HG03521 (cell line): ENCODE measurements around the gene EGR2.

Experiments
- ATAC-seq: cut with Tn5 transposase; IDR thresholded peaks from one replicate; pipeline ENCODE4 v1.9.1; 2021; ENCODE audit warnings: mild to moderate bottlenecking, moderate library complexity; ENCODE audit not compliant: unreplicated experiment

Gene EGR2

DNA sequence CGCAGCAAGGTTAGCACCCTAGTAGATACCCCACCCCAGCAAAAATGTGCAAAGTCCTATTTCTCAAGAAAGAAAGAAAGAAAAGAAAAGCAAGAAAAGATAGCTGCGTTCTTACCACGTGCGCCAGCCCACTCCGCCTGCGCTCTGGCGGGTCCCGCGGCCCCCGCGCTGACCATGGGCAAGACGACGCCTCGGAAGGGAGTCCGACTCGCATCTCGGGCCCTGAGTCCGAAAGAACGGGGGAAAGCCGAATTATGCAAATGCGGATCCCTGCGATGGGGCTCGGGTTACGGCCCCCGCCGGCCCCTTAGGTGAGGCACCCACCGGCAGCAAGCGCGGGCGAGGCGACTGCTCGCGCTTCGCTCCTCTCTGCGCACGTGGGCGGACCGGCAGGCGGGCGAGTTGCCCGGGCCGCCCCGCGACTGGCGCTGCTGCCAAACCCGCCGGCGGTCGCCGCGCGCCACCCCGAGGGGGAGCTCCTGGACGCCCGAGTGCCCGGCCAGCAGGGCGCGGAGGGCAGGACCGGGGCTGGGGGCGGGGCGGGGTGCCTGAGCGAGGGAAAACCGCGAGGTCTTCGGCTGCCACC, 2.4 kb upstream of the EGR2 start:
- no peak for ATAC-seq

DNA sequence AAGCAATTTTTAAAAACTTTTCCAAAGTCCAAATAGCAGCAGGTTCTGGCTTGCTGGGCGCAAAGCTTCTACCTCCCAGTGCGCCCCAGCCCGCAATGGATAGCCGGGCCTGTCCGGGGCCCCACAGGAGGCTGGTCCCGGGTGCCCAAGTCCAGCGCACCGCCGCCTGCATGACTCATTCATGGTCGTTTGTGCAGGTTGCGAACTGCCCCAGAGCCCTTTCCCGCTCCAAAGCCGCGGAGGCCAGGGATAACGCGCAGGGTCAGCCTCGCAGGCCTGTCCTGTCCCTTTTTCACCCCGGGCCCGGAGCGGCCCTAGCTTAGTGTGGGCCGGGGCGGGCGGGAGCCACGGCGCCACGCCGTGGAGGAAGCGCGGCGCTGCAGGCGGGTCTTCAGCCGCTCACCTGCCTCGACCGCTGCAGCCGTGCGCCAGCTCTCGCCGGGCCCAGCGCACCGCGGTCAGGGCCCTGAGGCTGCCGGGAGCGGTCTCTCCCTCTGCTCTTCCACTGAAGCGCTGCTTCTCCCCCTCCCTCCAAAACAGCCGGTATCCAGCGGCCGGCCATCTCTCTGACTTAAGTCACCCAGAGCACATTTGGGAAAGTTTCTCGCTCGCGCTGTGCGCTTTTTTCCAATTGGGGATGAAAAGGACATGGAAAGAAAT, 1.7 kb upstream of the EGR2 start:
- ATAC-seq, result peak; percentile 36

DNA sequence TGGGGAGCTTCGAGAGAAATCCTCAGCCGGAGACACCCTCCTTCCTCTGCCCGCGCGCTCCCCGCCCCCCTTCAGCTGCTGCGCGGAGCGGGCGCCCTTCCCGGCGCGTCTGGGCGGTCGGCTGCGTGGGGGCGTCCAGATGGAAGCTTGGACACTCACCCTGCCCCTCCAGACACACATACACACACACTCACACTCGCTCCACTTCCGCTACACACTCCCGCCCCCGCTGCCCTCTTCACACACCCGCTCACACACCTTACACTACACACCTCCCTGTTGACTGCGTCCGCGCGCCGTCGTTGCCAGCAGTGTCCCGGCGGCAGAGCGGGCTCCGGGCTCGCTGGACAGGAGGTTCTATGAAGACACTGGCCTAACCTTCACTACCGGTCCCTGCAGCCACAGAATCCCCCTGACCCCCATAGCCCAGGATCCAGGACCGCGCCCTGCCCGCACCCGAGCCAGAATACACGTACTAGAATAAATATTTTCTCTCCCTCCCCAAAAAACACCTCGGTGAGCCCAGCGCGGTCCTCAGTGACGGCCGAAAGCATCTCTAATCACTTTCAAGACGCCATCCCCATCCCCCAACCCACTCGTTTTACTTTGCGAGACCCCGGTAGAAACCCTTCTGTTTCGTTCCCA, 1.1 kb upstream of the EGR2 start:
- ATAC-seq, result peak; percentile 14

DNA sequence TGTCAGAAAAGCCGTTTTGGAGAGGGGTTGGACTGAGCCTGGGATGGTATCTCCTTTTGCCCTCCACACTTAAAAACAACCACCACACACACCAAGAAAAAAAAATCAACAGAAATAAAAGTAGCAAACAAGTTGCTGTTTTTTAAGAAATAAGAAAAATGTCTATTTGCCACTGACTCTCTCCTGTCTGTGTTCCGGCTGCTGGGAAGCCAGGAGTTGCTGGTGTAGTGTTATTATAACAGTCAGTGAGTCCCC, 163 bp downstream of the EGR2 start:
- no peak for ATAC-seq

DNA sequence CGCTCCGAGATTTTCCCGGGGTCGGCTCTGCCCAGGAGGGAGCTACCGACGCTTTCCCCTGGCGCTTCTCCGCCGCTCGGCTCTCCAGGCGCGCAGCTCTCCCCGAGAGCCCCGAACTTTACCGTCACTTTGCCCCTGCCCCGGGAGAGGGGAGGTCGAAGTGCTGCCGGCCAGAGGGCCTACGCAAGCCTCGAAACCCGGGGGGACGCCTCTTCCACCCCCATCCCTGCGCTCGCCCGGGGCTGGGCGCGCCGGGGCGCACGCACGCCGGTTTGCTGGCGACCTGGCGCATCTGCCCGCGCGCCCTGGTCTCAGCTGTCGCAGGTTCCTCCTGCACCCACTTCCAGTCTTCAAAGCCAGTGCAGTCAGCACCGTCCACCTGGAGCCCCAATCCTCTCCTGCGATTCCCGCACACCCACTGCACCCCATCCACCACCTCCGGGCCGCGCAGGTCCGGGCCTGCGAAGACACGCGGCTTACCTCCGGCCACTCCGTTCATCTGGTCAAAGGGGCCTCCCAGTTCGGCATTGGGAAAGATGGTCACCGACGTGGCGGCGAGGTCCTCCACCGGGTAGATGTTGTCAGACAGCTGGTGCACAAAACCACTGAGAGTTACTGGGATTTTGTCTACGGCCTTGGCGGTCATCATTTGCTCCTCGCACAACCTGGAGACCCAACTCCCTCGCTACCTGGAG, 638 bp downstream of the EGR2 start:
- no peak for ATAC-seq

DNA sequence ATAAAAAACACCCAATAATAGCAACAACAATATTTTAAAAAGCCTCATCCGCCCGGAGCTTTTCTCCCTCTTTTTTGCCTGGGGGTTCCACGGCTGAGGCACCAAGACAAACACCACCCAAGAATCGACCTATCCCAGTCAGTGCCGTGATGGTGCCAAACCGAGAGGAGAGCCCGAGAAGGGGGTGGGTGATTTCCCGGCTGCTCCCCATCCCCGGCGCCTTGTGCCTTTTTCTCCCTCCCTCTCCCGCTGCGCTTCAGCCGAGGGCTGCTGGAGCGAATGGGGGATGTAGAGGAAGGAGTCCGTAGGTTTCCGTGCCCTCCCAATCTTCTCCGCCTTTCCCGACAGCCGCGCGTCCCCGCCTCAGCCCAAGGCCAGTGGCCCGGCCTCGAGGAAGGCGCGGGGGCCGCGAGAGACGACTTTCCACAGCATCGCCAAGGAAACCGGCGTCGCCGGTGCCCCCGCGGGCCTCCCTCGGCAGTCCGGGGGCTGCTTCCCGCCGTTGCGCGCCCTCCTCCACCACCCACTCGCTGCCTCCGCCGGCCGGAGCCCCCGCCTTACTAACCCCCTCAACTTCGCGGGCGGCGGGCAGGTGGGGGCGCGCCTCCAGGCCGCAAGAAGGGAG, 1.3 kb downstream of the EGR2 start:
- no peak for ATAC-seq

DNA sequence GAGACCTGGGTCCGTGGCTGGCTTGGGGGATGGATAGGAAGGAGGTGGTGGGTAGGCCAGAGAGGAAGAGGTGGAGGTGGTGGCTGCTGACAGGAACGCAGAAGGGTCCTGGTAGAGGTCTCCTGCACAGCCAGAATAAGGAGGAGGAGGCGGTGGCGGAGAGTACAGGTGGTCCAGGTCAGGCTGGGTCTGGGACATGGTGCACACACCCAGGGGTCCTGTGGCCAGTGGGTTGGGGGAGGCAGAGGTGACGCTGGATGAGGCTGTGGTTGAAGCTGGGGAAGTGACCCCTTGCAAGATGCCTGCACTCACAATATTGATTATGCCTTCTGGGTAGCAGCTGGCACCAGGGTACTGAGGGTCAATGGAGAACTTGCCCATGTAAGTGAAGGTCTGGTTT, 2.2 kb downstream of the EGR2 start:
- no peak for ATAC-seq

DNA sequence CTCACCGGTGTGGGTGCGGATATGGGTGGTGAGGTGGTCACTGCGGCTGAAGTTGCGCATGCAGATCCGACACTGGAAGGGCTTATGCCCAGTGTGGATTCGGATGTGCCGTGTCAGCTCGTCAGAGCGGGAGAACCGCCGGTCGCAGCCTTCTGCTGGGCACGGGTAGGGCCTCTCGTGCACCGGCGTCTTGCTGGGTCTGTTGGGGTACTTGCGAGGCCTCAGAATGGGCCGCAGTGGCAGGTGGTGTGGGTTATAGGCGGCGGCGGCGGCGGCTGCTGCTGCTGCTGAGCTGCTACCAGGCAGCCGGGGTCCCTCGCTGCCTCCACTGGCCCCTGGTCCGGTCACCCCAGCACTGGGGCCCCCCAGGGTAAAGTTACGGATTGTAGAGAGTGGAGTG, 2.7 kb downstream of the EGR2 start:
- ATAC-seq, result no peak

DNA sequence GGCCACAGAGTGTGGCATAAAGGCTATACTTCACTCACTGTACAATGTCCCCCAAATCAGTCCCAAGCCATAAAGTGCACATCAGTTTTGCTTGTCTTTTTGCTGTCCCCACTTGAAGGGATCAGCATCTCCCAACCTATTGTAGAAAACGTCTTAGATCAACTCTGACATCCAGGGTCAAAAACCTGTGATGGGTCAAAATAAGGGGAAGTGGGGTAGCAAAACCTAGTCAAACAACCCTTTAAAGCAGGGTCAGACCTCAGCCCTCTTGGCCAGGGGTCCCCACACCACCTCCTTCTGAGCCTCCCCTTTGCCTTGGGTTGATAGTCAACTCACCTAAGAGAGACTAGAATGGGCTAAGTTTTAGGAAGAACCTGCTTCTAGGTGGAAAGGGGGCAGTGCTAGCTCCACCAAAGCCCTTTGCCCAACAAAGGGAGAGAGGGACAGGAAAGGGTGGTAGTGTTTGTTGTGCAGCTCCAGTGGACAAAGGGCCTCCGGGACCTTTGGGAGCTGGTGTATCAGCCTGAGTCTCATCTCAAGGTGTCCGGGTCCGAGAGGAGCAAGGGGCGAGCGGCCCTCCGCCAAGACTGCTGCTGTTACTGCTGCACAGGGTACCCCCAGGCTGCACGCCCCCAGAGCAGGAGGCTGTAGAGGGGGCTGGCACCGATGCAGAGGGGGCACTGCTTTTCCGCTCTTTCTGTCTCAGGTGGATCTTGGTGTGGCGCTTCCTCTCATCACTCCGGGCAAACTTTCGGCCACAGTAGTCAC, 3.3 kb downstream of the EGR2 start:
- no peak for ATAC-seq

DNA sequence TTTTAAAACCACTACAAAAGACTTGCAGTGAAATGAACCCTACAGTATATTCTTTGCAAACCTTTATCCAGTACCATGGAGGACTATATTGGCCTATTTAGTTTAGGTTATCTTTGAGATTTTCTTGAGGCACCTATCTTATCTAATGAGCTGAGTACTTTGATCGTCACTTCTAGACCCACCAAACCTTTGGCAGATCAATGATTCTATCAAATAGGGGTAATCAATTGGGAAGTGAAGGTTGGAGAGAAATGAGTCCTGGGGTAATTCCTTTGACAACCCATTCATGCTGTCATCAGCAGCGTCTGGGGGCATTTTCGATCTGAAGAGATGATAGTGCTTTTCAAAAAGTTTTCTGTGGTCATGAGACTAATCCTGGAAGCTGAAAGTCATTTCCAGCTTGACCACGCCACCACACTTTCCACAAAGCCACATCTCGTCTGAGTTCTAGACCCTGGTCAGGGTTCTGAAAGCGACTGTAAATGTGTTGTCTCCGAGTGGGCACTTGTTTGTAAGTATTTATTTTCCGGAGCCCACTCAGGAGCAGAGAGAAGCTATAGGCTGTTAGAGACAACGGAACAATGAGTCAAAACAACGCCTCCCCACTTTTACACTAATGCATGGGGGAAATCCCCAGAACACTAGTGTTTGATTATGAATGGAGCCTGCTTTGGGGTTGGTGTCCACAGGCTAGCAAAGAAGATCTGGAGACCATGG, 4.8 kb downstream of the EGR2 start:
- ATAC-seq, result peak; percentile 29

DNA sequence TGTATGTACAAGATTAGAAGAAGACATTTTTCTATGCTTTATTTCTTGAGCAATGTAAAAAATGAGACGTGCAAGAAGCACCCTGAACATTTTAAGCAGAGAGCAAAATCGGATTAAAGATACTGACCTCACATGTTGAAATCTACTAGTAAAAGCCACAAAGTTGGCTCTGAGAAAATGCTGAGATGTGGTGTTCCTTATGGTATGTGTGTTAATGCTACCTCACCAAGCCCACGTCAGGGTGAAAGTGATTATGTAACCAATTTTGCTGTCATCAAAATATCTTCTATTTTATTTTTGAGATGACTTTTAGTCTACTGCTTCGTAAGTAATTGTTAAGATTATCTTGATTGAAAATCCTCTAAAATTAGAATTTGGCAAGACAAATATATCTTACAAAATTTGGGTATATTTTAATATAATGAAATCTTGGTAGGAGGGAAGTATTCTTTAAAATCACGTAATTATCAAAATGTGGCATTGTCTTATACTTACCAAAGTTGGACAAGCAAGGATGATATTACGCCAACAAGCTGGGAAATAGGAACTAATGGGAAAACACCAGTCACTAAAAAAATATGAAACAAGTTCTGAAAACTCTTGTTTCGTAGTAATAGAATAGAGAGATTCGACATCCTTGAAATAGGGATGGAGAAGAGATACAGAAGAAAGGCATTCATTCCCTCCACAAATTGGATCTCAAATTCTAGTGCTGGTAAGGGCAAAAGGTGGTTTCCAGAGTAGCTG, 5.8 kb downstream of the EGR2 start:
- ATAC-seq, result no peak

DNA sequence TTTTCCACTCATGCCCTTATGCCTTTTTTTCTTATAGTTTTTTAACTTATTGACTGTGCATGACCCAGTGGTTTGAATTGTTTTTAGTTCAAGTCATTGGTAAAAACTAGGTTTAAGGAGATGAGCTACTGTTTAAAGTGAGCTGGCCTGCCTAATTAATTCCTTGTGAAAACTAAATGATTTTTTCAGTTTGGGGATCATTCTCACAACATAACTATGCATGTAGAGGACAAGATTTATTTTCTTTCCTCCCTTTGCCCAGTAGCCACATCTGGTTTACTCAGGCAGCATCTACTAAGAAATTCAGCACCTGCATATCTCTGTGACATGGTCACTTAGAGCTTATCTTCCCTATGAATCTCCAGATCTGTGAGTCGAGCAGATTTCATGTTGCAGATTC, 9.9 kb downstream of the EGR2 start:
- no peak for ATAC-seq

DNA sequence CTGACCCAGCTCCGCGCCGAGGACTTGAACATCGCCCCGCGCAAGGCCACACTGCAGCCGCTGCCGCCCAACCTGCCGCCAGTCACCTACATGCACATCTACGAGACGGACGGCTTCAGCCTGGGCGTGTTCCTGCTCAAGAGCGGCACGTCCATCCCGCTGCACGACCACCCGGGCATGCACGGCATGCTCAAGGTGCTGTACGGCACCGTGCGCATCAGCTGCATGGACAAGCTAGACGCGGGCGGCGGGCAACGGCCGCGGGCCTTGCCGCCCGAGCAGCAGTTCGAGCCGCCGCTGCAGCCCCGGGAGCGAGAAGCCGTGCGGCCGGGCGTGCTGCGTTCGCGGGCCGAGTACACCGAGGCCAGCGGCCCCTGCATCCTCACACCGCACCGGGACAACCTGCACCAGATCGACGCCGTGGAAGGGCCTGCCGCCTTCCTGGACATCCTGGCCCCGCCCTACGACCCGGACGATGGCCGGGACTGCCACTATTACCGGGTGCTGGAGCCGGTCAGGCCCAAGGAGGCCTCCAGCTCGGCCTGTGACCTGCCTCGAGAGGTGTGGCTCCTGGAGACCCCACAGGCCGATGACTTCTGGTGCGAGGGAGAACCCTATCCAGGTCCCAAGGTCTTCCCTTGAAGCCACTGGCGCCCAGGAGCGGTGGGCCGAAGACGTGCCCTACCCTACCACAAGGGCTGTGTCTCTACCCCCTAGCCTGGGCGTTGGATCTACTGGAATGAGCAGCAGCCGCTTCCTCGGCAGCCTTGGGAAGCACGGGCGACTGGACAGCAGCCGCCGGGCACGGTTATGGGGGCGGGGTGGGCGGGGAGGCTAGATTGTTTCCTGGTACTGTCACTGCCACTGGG, 10.7 kb downstream of the EGR2 start:
- ATAC-seq, result no peak

DNA sequence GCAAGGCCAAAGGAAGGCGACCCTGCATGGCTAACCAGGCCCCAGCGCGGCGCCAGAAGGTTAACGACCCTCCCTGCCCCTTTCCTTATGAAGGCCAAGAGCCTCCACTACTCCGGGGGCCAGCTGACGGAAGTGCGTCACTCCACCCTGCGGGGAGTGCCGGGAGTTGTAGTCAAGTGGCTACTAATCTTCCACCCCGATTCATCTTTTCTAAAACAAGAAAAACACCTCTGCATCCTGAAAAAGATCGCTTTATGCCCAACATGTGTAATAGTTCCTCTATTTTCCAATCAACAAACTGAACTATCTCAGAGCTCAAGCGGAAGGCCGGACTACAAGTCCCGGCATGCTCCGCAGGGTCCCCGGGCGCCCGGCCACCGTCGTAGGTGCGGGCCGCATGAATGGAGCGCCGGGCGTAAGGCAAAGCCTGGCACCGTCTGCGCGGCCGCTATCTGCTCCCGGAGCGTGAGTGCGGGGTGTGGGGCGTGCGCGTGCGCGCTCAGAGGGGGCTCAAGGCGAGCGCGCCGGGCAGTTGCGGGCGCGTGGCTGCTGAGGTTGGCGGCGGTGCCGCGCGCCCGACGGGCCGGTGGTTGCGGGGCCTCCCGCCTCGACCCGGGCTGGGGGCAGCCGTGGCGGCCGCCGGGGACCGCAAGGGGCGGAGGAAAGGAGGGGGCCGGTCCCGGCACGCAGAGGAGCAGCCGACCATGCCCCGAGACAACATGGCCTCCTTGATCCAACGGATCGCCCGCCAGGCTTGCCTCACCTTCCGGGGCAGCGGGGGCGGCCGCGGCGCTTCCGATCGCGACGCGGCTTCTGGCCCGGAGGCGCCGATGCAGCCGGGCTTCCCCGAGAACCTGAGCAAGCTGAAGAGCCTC, 11.6 kb downstream of the EGR2 start, which contains the start of gene ADO:
Gene ADO, plus strand, starts transcription at position 365 of the 875 bp plus-strand sequence. Its CDS starts 340 bp downstream, at position 705.
- ATAC-seq, result peak; percentile 86

DNA sequence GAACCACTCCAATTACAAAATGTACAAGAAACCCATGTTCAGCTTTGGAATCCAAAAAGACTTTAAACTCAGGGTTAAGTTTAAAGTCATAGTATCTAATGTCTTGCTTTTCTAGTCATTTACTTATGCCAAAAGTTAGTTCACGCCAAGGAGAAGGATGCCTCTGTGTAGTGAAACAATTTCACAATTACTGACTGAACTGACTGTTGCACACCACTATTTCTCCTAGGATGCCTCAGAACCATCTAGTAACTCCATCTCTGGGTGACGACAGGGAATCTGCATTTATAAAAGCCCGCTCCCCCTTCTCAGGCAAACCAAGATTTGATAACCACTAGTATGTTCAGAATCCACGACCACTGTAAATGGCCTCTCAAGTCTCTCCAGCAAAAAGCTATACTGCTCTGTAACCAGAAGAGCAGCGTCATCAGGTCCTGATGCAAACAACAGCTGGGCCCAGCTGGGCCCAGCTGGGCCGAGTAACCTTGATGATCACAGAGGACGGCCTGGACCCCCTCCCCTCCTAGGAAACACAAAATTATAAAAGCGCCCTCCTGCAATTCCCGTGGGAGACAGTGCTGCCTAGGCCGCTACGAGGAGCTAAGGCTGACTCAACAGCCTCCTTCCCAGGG, 12.3 kb downstream of the EGR2 start:
- ATAC-seq, result no peak

DNA sequence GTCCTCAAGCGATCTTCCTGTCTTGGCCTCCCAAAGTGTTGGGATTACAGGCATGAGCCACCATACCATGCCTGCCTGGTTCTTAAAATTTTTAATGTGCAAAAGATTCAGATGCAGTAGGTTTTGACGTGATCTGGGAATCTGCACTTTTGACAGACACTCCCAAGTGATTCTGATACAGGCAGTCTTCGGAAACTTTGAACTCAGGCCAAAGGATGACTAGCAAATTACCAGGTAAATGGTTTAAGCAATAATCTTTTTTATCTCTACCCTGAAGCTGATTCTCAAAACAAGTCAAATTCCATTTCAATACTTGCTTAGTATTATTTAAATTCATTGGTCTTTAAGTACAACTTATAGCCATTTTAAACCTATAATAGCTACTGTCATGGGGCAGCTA, 14.3 kb downstream of the EGR2 start:
- no peak for ATAC-seq

DNA sequence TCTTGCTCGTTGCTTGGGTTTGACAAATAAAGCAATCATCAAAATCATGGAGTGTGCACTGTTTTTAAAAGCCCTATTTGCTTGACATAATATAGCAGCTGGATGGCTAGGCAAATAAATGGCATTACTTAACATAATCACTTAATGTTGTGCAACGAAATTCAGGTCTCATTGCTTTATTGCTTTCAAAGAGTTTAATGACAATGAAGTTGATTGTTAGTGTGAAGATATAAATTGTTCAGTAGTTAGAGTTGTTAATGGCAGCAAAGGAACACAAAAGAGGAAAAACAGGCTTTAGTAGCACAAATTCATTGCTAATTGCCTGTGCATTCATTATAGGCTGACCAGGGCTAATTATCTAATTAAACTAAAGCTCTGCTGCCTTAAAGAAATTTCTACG, 19.3 kb downstream of the EGR2 start:
- ATAC-seq, result no peak
